BLaER1 treated with 17β-estradiol and CSF1 and Interleukin-3, amounts not matched to agents 10 nM and 100 nM (cell line): Measurements from ENCODE around the gene PIGH.
A peak's percentile ranks its signal among the peaks of the same experiment; 100 is the strongest.
"Not testable (repeated sequence)": the region's sequence is repeated elsewhere in the genome, so short reads cannot be mapped to it uniquely, and the experiment has no call there.

Source experiments
- H3K27ac ChIP-seq, 11 experiments: shearing (Covaris generic); formaldehyde crosslinking; 2 replicates each; pipeline ENCODE4 v1.8.1; 2022
- H3K27me3 ChIP-seq, 11 experiments: shearing (Covaris generic); formaldehyde crosslinking; 2 replicates each; pipeline ENCODE4 v1.8.1; 2022
- H3K36me3 ChIP-seq, 11 experiments: shearing (Covaris generic); formaldehyde crosslinking; 2 replicates each; pipeline ENCODE4 v1.8.1; 2022
- H3K4me1 ChIP-seq, 10 experiments: shearing (Covaris generic); formaldehyde crosslinking; 2 replicates each; pipeline ENCODE4 v1.8.1; 2022
- H3K4me2 ChIP-seq, 11 experiments: shearing (Covaris generic); formaldehyde crosslinking; 2 replicates each; pipeline ENCODE4 v1.8.1; 2022
- H3K4me3 ChIP-seq, 10 experiments: shearing (Covaris generic); formaldehyde crosslinking; 2 replicates each; pipeline ENCODE4 v1.8.1; 2022
- H3K9ac ChIP-seq, 11 experiments: shearing (Covaris generic); formaldehyde crosslinking; 2 replicates each; pipeline ENCODE4 v1.8.1; 2022
- H3K9me3 ChIP-seq, 11 experiments: shearing (Covaris generic); formaldehyde crosslinking; replicated peaks in 1 of 11; 2 replicates each; pipeline ENCODE4 v1.8.1; 2022
- H4K20me1 ChIP-seq, 11 experiments: shearing (Covaris generic); formaldehyde crosslinking; 2 replicates each; pipeline ENCODE4 v1.8.1; 2022
- Cebpa-rat ChIP-seq, 11 experiments: shearing (Covaris generic); IDR thresholded peaks; 2 replicates each; pipeline ENCODE4 v1.8.1; 2022

PIGH gene

DNA sequence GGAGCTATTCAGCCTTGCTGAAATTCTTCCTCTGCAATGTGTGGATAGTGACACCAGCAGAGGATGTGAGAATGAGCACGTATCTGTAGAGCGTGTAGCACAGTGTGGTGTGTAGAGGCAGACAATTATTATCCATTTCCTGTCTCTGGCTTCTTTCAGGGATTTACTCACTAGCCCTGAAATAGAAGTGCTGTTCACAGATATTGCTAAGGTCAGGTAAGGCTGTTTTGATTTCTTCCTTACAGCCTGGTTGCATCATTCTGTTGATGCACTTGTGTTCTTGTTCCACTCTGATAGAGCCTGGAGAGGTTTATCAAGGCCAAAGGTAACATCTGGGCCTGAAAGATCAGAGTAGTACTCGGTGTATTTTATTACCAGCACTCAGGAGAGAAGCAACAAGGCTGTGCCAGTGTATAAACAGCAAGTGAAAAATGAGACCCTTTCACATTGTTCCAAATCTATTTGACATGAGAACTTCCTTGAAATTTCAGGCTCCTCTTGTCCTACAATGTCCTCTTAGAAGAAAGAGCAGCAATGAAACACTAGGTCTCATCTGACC lies 36.4 kb upstream of the PIGH start:
- Histone ChIP-seq H3K9me3 (no peaks in the 10 kb centered on the region), H3K4me2 (no peak overlapping the region), H3K27ac (no peak overlapping the region), H3K4me3 (no peak overlapping the region), H3K36me3 (peaks cover 0 to 22% (median 0%) of the 10 kb centered on the region in 11 experiments; a peak in 4 of 22 replicates), H3K4me1 (peaks cover 0 to 4% (median 0%) of the 10 kb centered on the region in 10 experiments; a peak in 1 of 20 replicates), H4K20me1 (no peaks in the 10 kb centered on the region), H3K27me3 (no peaks in the 10 kb centered on the region), H3K9ac (no peak overlapping the region)
- no peak for TF ChIP-seq Cebpa-rat (IDR thresholded peaks at IDR 0.05)

- Histone ChIP-seq H3K4me3 (no peak overlapping the region), H3K27me3 (no peaks in the 10 kb centered on the region), H3K9ac (no peak overlapping the region), H4K20me1 (0 out of 22 replicates have a peak, but pooled peaks cover 0 to 2% (median 0%) of the 10 kb centered on the region in 11 experiments), H3K4me1 (peaks cover 0 to 4% (median 0%) of the 10 kb centered on the region in 10 experiments; a peak in 1 of 20 replicates), H3K4me2 (no peak overlapping the region), H3K9me3 (no peaks in the 10 kb centered on the region), H3K36me3 (peaks cover 0 to 27% (median 0%) of the 10 kb centered on the region in 11 experiments; a peak in 3 of 22 replicates), H3K27ac (no peak overlapping the region)
- TF ChIP-seq Cebpa-rat (IDR thresholded peaks at IDR 0.05) = no peak
Observed at GRCh38 chr14:67633451-67634147, 33.5 kb upstream of the PIGH start.

GRCh38 chr14:67630938-67631337 lies 30.9 kb upstream of the PIGH start:
- H3K4me3 ChIP-seq = no peak overlapping the region

GRCh38 chr14:67630186-67630585 lies 30.1 kb upstream of the PIGH start:
- Histone ChIP-seq H3K27me3 (no peaks in the 10 kb centered on the region), H3K4me3 (no peak overlapping the region), H3K4me2 (no peak overlapping the region), H3K9me3 (no peaks in the 10 kb centered on the region), H3K36me3 (peaks cover 0 to 22% (median 0%) of the 10 kb centered on the region in 11 experiments; a peak in 3 of 22 replicates), H3K27ac (no peak overlapping the region), H3K9ac (no peak overlapping the region), H3K4me1 (no peaks in the 10 kb centered on the region), H4K20me1 (0 out of 22 replicates have a peak, but pooled peaks cover 0 to 2% (median 0%) of the 10 kb centered on the region in 11 experiments)
- TF ChIP-seq Cebpa-rat (IDR thresholded peaks at IDR 0.05) = no peak

More at GRCh38 chr14:67630938-67631337, 30.9 kb upstream of the PIGH start:
- H3K27me3 ChIP-seq = no peaks in the 10 kb centered on the region
- no peak overlapping the region for H3K9ac ChIP-seq
- TF ChIP-seq Cebpa-rat (IDR thresholded peaks at IDR 0.05) = no peak
- H4K20me1 ChIP-seq = 0 out of 22 replicates have a peak, but pooled peaks cover 0 to 2% (median 0%) of the 10 kb centered on the region in 11 experiments
- no peak overlapping the region for H3K27ac ChIP-seq
- peaks cover 0 to 27% (median 0%) of the 10 kb centered on the region in 11 experiments; a peak in 3 of 22 replicates for H3K36me3 ChIP-seq
- H3K4me1 ChIP-seq = no peaks in the 10 kb centered on the region
- H3K4me2 ChIP-seq = no peak overlapping the region
- H3K9me3 ChIP-seq = no peaks in the 10 kb centered on the region

DNA sequence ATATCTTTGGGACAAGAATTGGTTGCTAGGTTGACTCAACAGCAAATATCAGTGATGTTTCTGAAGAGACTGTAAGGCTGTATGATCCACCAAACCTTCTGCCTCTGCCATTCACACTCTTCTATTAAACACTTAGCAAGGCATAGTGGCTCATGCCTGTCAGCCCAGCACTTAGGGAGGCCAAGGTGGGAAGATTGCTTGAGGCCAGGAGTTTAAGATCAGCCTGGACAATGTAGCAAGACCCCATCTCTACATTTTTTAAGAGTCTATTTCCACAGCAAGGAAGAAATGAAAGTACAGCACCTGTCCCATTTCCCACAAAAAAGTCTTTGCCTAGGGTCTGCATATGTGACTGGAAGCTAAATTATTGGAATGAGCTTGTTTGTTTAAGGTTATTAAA lies 27.5 kb upstream of the PIGH start:
- 0 out of 22 replicates have a peak, but pooled peaks cover 0 to 2% (median 0%) of the 10 kb centered on the region in 11 experiments for H4K20me1 ChIP-seq

DNA sequence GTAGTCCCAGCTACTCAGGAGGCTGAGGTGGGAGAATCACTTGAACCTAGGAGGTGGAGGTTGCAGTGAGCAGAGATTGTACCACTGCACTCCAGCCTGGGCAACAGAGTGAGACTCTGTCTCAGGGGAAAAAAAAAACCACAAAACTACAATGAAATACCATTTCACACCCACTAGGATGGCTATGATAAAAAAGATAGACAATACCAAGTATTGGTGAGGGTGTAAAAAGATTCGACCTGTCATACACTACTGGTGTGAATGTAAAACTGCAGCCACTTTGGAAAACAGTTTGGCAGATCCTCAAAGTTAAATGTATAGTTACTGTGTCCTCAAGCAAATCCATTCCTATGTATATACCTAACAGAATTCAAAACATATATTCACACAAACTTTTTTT lies 26.1 kb upstream of the PIGH start:
- not testable (repeated sequence) for H3K9me3 ChIP-seq, H3K9ac ChIP-seq, H3K27ac ChIP-seq, H4K20me1 ChIP-seq, H3K27me3 ChIP-seq, H3K4me2 ChIP-seq, H3K4me3 ChIP-seq
- Histone ChIP-seq H3K36me3 (peaks cover 0 to 10% (median 0%) of the 10 kb centered on the region in 11 experiments; a peak in 3 of 22 replicates), H3K4me1 (peaks cover 11 to 36% (median 17%) of the 10 kb centered on the region in 10 experiments; a peak in 19 of 20 replicates)

More for the DNA sequence above, 27.5 kb upstream of the PIGH start:
- H3K4me2 ChIP-seq = no peak overlapping the region
- H3K4me1 ChIP-seq = peaks cover 6 to 22% (median 11%) of the 10 kb centered on the region in 10 experiments; a peak in 19 of 20 replicates
- no peak overlapping the region for H3K27ac ChIP-seq
- H3K4me3 ChIP-seq = no peak overlapping the region
- H3K36me3 ChIP-seq = peaks cover 0 to 10% (median 0%) of the 10 kb centered on the region in 11 experiments; a peak in 3 of 22 replicates
- H3K27me3 ChIP-seq = no peaks in the 10 kb centered on the region
- no peak overlapping the region for H3K9ac ChIP-seq
- no peak for TF ChIP-seq Cebpa-rat (IDR thresholded peaks at IDR 0.05)
- H3K9me3 ChIP-seq = peaks cover 0 to 5% (median 0%) of the 10 kb centered on the region in 11 experiments; a peak in 1 of 22 replicates

DNA sequence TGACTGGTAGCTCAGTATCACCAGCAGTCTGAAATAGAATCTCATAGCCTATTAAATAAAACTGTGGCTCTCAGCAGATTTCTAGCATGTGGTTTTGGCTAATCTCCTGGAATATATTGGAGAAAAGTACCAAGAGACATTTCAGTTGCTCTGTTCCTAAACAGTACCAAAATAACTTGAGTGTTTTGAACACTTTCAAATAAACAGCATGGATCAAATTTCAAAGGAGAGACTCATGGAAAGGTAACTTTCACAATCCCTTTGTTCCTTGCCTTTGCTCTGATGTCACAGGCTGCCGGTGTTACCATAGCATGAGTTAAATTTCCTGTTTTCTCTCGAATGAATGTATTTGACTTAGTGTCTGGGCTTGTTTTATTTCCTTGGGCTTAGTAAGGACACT lies 23.0 kb upstream of the PIGH start:
- Histone ChIP-seq H3K4me3 (peak overlapping the region in 2 of 10 experiments; percentile 14 to 31; a peak in 2 of 20 replicates), H3K4me2 (peak overlapping the region; percentile 42 to 98 (median 45); a peak in 19 of 22 replicates), H3K27ac (peak overlapping the region in 7 of 11 experiments; percentile 22 to 83 (median 43); a peak in 13 of 22 replicates), H3K4me1 (peaks cover 25 to 54% (median 32%) of the 10 kb centered on the region in 10 experiments), H3K9ac (peak overlapping the region in 4 of 11 experiments; percentile 29 to 66 (median 53); a peak in 7 of 22 replicates), H3K27me3 (peaks cover 0 to 4% (median 0%) of the 10 kb centered on the region in 11 experiments; a peak in 4 of 22 replicates), H4K20me1 (no peaks in the 10 kb centered on the region), H3K36me3 (peaks cover 0 to 5% (median 0%) of the 10 kb centered on the region in 11 experiments; a peak in 2 of 22 replicates), H3K9me3 (peaks cover 0 to 5% (median 0%) of the 10 kb centered on the region in 11 experiments; a peak in 1 of 22 replicates)
- no peak for TF ChIP-seq Cebpa-rat (IDR thresholded peaks at IDR 0.05)

- peaks cover 0 to 5% (median 0%) of the 10 kb centered on the region in 11 experiments; a peak in 1 of 22 replicates for H3K36me3 ChIP-seq
- H3K9me3 ChIP-seq = peaks cover 0 to 5% (median 0%) of the 10 kb centered on the region in 11 experiments; a peak in 1 of 22 replicates
- H3K27ac ChIP-seq = peak overlapping the region in 7 of 11 experiments; percentile 22 to 83 (median 43); a peak in 13 of 22 replicates
- H3K9ac ChIP-seq = peak overlapping the region in 4 of 11 experiments; percentile 29 to 66 (median 53); a peak in 7 of 22 replicates
- H4K20me1 ChIP-seq = no peaks in the 10 kb centered on the region
- H3K4me1 ChIP-seq = peaks cover 25 to 54% (median 32%) of the 10 kb centered on the region in 10 experiments
- no peak for TF ChIP-seq Cebpa-rat (IDR thresholded peaks at IDR 0.05)
- H3K4me2 ChIP-seq = peak overlapping the region; percentile 42 to 98 (median 45); a peak in 20 of 22 replicates
- H3K27me3 ChIP-seq = peaks cover 0 to 4% (median 0%) of the 10 kb centered on the region in 11 experiments; a peak in 4 of 22 replicates
- H3K4me3 ChIP-seq = peak overlapping the region in 2 of 10 experiments; percentile 14 to 31; a peak in 3 of 20 replicates
Observed at GRCh38 chr14:67622675-67623074, 22.6 kb upstream of the PIGH start.
